GM13977 (cell line): ENCODE results near the gene SETBP1.

ENCODE experiments used
- DNase-seq: peaks from one replicate; pipeline ENCODE4 v3.0.0; 2012; ENCODE audit warnings: low spot score
- CTCF ChIP-seq: IDR thresholded peaks from 2 replicates; pipeline ENCODE4 v1.5.1; 2012; ENCODE audit warnings: mild to moderate bottlenecking, control low read depth; ENCODE audit not compliant: insufficient read depth; ENCODE audit errors: extremely low read depth, missing control alignments
- in situ Hi-C: fragments of 300-500 bp; cut with MboI; formaldehyde crosslinking; loops from one replicate; pipeline ENCODE4 v1.12.0; 2022; ENCODE audit warnings: low sequenced_read_pairs, low pct_unique_long_range_greater_than_20kb, mixed read lengths, inconsistent platforms; ENCODE audit not compliant: unreplicated experiment

The SETBP1 gene

GRCh38 chr18:44880170-44880569 lies 199.5 kb downstream of the SETBP1 start:
- TF ChIP-seq CTCF, result no peak
- no peak for DNase-seq
- in situ Hi-C loops, result no loop called here

- no peak for TF ChIP-seq CTCF
- DNase-seq, result no peak
- in situ Hi-C loops, result no loop called here
Observed at GRCh38 chr18:44881461-44882162, 200.9 kb downstream of the SETBP1 start.

- in situ Hi-C loops, result no loop called here
- no peak for DNase-seq
- TF ChIP-seq CTCF, result no peak
Observed at GRCh38 chr18:44882163-44882868, 201.6 kb downstream of the SETBP1 start.

DNA sequence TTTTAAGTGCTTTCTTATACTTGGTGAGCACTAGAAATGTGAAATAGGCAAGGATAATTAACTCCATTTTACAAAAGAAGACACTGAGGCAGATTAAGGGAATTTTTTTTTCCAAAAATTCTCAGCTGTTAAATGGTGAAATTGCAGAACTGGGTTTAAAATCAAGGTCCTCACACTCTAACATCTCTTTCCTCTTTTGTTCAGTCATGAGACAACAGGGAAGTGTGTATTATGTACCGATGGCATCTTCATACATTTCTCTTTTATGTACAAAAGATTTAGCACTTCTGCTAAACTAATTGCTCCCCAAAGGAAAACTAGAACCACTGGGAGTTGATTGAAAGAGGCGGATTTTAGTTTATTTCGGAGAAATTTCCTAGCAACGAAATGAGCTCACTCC lies 203.0 kb downstream of the SETBP1 start:
- no peak for DNase-seq
- in situ Hi-C loops, result no loop called here
- no peak for TF ChIP-seq CTCF

DNA sequence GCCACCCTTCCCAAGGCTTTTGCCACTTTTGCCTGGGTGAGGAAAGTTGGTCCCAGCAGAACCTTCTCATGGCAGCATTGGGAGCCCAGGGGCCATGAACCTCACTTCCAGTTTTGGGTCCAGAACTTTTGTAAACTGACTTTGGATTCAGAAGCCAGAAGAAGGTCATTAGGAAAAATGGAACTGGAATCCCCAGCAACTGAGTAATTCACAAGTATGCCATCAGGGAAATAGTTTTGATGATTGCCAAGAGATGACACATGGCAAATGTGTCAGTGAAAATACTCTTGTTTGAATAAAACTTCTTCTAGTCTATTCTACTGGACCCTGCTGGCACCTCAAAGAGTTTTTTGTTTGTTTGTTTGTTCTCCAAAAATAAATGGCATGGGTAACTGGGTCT lies 203.7 kb downstream of the SETBP1 start:
- no peak for DNase-seq
- in situ Hi-C loops, result no loop called here

DNA sequence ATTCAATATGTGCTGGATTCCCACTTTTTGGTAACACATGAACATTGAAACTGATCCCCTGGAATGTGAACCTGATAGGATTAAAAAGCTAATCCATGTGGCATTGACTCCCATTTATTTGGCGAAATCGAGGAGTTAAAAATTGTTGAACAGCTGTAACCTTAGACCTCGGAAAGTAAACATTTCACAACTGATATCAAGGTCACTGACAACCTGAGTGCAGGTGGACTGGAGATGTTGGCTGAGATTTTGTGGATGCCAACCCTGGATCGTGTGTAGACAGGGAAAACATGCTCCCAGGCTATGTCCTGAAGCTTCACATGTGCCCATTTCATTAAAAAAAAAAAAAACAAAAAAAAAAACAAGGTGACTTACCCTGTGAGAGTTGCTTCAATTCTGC lies 204.8 kb downstream of the SETBP1 start:
- in situ Hi-C loops, result no loop called here
- no peak for TF ChIP-seq CTCF
- no peak for DNase-seq

More for the DNA sequence above, 203.7 kb downstream of the SETBP1 start:
- no peak for TF ChIP-seq CTCF
